Measurements from ENCODE around the gene SMAD6.

The SMAD6 gene

DNA sequence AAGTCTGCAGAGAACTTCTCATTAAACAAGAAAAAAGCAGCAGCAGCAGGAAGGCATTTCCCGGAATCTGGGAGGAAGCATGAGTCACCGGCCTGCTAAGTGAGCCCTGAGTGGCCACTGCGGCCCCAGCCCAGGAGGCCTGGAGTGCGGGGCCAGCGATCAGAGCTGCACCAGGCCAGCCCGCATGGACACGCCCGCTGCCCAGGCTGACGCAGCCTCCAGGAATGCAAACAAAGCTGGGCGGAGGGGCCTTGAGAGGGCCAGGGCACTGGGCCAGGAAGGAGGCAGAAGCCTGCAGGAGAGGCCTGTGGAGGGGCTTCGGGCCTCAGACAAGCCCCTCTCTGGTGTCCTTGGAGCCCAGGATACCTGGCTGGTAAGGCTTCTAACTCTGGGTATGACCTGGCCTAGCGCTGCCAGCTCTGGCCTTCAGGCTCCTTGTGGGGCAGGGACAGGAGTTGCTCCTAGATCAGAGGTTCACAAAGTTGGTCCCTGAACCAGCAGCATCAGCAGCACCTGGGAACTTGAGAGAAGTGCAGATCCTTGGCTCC, 101.2 kb downstream of the SMAD6 start:
- Histone ChIP-seq H3K4me2 (no peak overlapping the region), H3K79me2 (ENCODE audit: insufficient read depth, low read depth) (no peaks in the 10 kb centered on the region), H3K36me3 (ENCODE audit: insufficient read depth) (no peaks in the 10 kb centered on the region), H3K27ac (no peak overlapping the region), H2AFZ (ENCODE audit: low read depth) (no peak overlapping the region), H3K27me3 (ENCODE audit: insufficient read depth, low read depth) (no peaks in the 10 kb centered on the region), H4K20me1 (ENCODE audit: insufficient read depth) (no peaks in the 10 kb centered on the region), H3K4me1 (ENCODE audit: low read depth, poor library complexity, severe bottlenecking) (no peaks in the 10 kb centered on the region), H3K4me3 (IDR thresholded peaks at IDR 0.05; ENCODE audit: insufficient read depth, low read depth, low read length) (no peak overlapping the region), H3K9ac (no peak overlapping the region)
- TF ChIP-seq, protein P1, sequence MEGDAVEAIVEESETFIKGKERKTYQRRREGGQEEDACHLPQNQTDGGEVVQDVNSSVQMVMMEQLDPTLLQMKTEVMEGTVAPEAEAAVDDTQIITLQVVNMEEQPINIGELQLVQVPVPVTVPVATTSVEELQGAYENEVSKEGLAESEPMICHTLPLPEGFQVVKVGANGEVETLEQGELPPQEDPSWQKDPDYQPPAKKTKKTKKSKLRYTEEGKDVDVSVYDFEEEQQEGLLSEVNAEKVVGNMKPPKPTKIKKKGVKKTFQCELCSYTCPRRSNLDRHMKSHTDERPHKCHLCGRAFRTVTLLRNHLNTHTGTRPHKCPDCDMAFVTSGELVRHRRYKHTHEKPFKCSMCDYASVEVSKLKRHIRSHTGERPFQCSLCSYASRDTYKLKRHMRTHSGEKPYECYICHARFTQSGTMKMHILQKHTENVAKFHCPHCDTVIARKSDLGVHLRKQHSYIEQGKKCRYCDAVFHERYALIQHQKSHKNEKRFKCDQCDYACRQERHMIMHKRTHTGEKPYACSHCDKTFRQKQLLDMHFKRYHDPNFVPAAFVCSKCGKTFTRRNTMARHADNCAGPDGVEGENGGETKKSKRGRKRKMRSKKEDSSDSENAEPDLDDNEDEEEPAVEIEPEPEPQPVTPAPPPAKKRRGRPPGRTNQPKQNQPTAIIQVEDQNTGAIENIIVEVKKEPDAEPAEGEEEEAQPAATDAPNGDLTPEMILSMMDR (conservative IDR thresholded peaks at IDR 0.05; ENCODE audit: low read depth, low read length) = no peak

DNA sequence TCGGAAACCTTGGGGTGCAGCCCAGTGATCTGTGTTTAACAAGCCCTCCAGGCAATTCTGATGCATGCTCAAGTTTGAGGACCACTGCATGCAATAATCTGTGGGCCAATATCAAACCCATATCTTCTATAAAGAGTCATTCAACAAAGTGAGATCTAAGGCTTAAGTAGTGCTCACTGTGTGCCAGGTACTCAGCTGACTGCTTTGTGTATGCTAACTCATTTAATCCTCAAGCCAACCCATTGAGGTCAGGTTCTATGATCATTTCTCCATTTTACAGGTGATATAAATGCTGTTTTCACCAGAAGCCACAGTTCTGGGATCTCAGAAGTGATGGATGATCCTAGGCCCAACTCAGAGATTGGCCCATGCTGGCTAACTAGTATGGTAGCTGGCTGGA, 101.7 kb downstream of the SMAD6 start:
- H2AFZ ChIP-seq (ENCODE audit: low read depth) = no peak overlapping the region
- no peak overlapping the region for H3K9ac ChIP-seq
- H4K20me1 ChIP-seq (ENCODE audit: insufficient read depth) = no peaks in the 10 kb centered on the region
- no peak overlapping the region for H3K27ac ChIP-seq
- no peaks in the 10 kb centered on the region for H3K27me3 ChIP-seq (ENCODE audit: insufficient read depth, low read depth)
- no peaks in the 10 kb centered on the region for H3K36me3 ChIP-seq (ENCODE audit: insufficient read depth)
- no peak overlapping the region for H3K4me3 ChIP-seq (IDR thresholded peaks at IDR 0.05; ENCODE audit: insufficient read depth, low read depth, low read length)
- no peaks in the 10 kb centered on the region for H3K79me2 ChIP-seq (ENCODE audit: insufficient read depth, low read depth)
- H3K4me2 ChIP-seq = no peak overlapping the region
- TF ChIP-seq, protein P1 (conservative IDR thresholded peaks at IDR 0.05; ENCODE audit: low read depth, low read length) = no peak
- no peaks in the 10 kb centered on the region for H3K4me1 ChIP-seq (ENCODE audit: low read depth, poor library complexity, severe bottlenecking)

DNA sequence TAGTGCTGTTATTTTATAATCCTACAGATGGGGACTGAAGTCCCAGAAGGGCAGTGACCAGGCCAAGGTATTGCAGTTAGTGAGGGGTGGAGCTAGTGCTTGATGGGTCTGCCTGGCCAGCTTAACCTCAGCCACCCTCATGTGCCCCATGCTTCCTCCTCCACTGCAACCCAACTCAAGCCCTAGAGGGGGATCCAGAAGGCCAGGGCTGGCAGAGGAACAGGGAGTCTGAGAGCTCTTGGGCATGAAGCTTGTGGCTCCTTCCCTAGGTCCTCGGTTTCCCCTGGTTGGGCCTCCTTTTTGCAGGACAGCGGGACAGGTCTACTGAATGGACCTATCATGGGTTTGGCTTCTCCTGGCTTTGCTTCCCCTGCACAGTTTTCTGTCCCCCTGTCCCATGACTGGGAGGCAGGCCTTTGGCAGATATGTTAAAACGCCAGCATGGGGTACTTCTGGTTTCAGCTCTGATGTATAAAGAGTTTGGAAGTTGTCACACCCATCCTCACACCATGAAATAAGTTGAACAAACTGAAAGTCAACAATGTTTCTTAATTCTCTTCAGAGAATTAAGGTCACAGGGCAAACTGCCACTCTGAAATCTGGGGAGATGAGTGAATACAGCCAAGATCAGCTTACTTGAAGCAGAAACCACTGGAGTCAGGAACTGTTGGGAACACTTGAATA, 103.3 kb downstream of the SMAD6 start:
- Histone ChIP-seq H3K27me3 (ENCODE audit: insufficient read depth, low read depth) (no peaks in the 10 kb centered on the region), H4K20me1 (ENCODE audit: insufficient read depth) (no peaks in the 10 kb centered on the region), H2AFZ (ENCODE audit: low read depth) (no peak overlapping the region), H3K9ac (no peak overlapping the region), H3K4me2 (no peak overlapping the region), H3K4me1 (ENCODE audit: low read depth, poor library complexity, severe bottlenecking) (no peaks in the 10 kb centered on the region), H3K79me2 (ENCODE audit: insufficient read depth, low read depth) (no peaks in the 10 kb centered on the region), H3K4me3 (IDR thresholded peaks at IDR 0.05; ENCODE audit: insufficient read depth, low read depth, low read length) (no peak overlapping the region), H3K36me3 (ENCODE audit: insufficient read depth) (no peaks in the 10 kb centered on the region), H3K27ac (no peak overlapping the region)
- TF ChIP-seq, protein P1 (conservative IDR thresholded peaks at IDR 0.05; ENCODE audit: low read depth, low read length) = no peak

DNA sequence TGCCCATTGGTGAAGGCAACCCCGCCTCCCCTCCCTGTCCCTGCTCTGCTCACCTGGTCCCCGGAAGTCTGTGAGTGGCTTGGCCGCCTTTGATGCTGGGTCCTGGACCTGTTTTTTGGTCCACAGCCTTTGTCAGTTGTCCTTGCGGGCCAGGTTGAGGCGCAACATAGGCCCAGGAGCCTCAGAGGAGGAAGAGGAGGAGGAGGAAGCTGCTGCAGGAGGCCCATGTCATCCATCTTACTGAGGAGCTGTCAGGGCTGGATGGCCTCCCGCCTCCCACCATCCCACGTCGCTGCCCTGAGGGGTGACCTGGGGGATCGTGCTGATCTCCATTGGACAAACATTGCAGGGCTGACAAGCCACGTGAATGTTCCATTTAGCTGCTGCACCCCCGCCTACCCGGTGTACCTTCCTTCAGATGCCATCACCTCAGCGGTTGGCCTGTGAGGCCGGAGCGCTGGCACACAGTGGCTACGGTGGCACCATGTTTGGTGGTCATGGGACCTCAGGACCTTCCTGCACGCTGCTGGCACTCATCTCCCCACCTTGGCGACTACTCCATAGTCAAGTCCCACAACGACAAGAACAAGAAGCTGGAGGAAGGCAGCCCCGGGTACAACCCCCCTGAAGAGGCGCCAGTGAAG, 106.3 kb downstream of the SMAD6 start:
- TF ChIP-seq, protein P1 (conservative IDR thresholded peaks at IDR 0.05; ENCODE audit: low read depth, low read length) = no peak
- no peak overlapping the region for H3K27ac ChIP-seq
- no peaks in the 10 kb centered on the region for H3K79me2 ChIP-seq (ENCODE audit: insufficient read depth, low read depth)
- no peaks in the 10 kb centered on the region for H3K4me1 ChIP-seq (ENCODE audit: low read depth, poor library complexity, severe bottlenecking)
- no peak overlapping the region for H2AFZ ChIP-seq (ENCODE audit: low read depth)
- H3K9ac ChIP-seq = no peak overlapping the region
- no peaks in the 10 kb centered on the region for H3K27me3 ChIP-seq (ENCODE audit: insufficient read depth, low read depth)
- H3K4me2 ChIP-seq = no peak overlapping the region
- H4K20me1 ChIP-seq (ENCODE audit: insufficient read depth) = no peaks in the 10 kb centered on the region
- no peak overlapping the region for H3K4me3 ChIP-seq (IDR thresholded peaks at IDR 0.05; ENCODE audit: insufficient read depth, low read depth, low read length)
- H3K36me3 ChIP-seq (ENCODE audit: insufficient read depth) = no peaks in the 10 kb centered on the region

All from KMS-11 (cell line).